HepG2 (cell line): ENCODE data around the gene PKIG. TPM values are rescaled to one million over a fixed set of nuclear protein-coding genes. Genes with fewer than 3 reads are reported as not detected.

Experiments used
- AHDC1 ChIP-seq: sonication (generic); formaldehyde crosslinking; IDR thresholded peaks from 2 replicates; pipeline ENCODE4 v1.5.1; 2020; ENCODE audit warnings: mild to moderate bottlenecking, missing genetic modification reagents, borderline replicate concordance
- ELF1 ChIP-seq: sonication (generic); formaldehyde crosslinking; IDR thresholded peaks from 2 replicates; pipeline ENCODE4 v1.4.0; 2020; ENCODE audit warnings: missing genetic modification reagents
- HNRNPH1 ChIP-seq: fragments of 200-400 bp; formaldehyde crosslinking; optimal IDR thresholded peaks from 2 replicates; pipeline ENCODE3; 2017; ENCODE audit warnings: mild to moderate bottlenecking, low read depth, low read length
- NFE2L1 ChIP-seq: sonication (generic); formaldehyde crosslinking; IDR thresholded peaks from 2 replicates; pipeline ENCODE4 v1.4.0; 2020; ENCODE audit warnings: missing genetic modification reagents, mild to moderate bottlenecking, borderline replicate concordance
- SMARCE1 ChIP-seq: fragments of 450-650 bp; IDR thresholded peaks from 2 replicates; pipeline ENCODE4 v1.6.1; 2017; ENCODE audit warnings: borderline replicate concordance
- SP4 ChIP-seq: sonication (generic); formaldehyde crosslinking; IDR thresholded peaks from 2 replicates; pipeline ENCODE4 v1.8.1; 2023; ENCODE audit warnings: mild to moderate bottlenecking, missing genetic modification reagents
- SRF ChIP-seq: IDR thresholded peaks from 2 replicates; pipeline ENCODE4 v1.6.1; 2011; ENCODE audit warnings: mild to moderate bottlenecking, low read depth, low read length, moderate library complexity
- TEAD3 ChIP-seq: optimal IDR thresholded peaks from 2 replicates; pipeline ENCODE3; 2016; ENCODE audit warnings: borderline replicate concordance
- TRAFD1 ChIP-seq: sonication (generic); formaldehyde crosslinking; IDR thresholded peaks from 2 replicates; pipeline ENCODE4 v1.5.1; 2020; ENCODE audit warnings: missing genetic modification reagents, mild to moderate bottlenecking, borderline replicate concordance
- ZBTB10 ChIP-seq: sonication (generic); formaldehyde crosslinking; IDR thresholded peaks from 2 replicates; pipeline ENCODE4 v1.4.0; 2020; ENCODE audit warnings: missing genetic modification reagents, borderline replicate concordance
- ZIK1 ChIP-seq: sonication (generic); formaldehyde crosslinking; IDR thresholded peaks from 2 replicates; pipeline ENCODE4 v1.5.0; 2020; ENCODE audit warnings: mild to moderate bottlenecking, low read depth, missing genetic modification reagents, borderline replicate concordance
- ZNF205 ChIP-seq: IDR thresholded peaks from 2 replicates; pipeline ENCODE4 v1.6.1; 2018; ENCODE audit warnings: missing biosample characterization, missing genetic modification reagents
- ZNF281 ChIP-seq: sonication (generic); formaldehyde crosslinking; IDR thresholded peaks from 2 replicates; pipeline ENCODE4 v1.4.0; 2020; ENCODE audit warnings: missing genetic modification reagents, borderline replicate concordance
- polyA plus RNA-seq, 8 experiments: library from polyadenylated mRNA; depleted of rRNA in 3 of 8; stranded (reverse) in 7 of 8; unstranded in 1 of 8; fragments of >200 nt; fragmentation: Illumina TruSeq in 4 of 8; extraction: Trizol in 4 of 8; gene quantifications; 2 replicates each; pipeline versions ENCODE4 v1.2.1 to v1.2.3, GENCODE V29; 2011 to 2016; ENCODE audit warnings: low read depth in 4 of 8, missing spikeins in 1 of 8, mixed read lengths in 1 of 8; ENCODE audit not compliant: insufficient read depth in 1 of 8
- total RNA-seq, 5 experiments: library from RNA; depleted of rRNA; stranded (reverse); fragments of >200 nt; fragmentation: Illumina TruSeq; extraction: Trizol; gene quantifications; 2 replicates each; pipeline ENCODE4 v1.2.3, GENCODE V29; 2016; ENCODE audit warnings: low read depth in 1 of 5

Gene PKIG
- total and polyA plus RNA-seq, 2 of the 13 experiments (the other 11 are each of a cell fraction or from before 2014, with no cell fraction given) = 30.8 to 44.5 TPM

GRCh38 chr20:44609516-44610312 is 27.3 kb downstream of the PKIG start (continued):
- TF ChIP-seq AHDC1 (CRISPR knock-in tag) (no peak), ELF1 (CRISPR knock-in tag) (peak; percentile 99), SP4 (peak; percentile 62; the same call in 1 of the 2 replicates), NFE2L1 (CRISPR knock-in tag) (no peak; the same call in 1 of the 2 replicates), ZIK1 (CRISPR knock-in tag) (0 out of 2 replicates have a peak, but pooled peaks have one; percentile 3), TEAD3 (peak; percentile 73), HNRNPH1 (no peak), ZNF281 (CRISPR knock-in tag) (no peak), SMARCE1 (no peak), ZBTB10 (no peak), ZNF205 (CRISPR knock-in tag) (peak; percentile 92; the same call in 1 of the 2 replicates), SRF (no peak), TRAFD1 (CRISPR knock-in tag) (no peak)
